Thyroid gland (tissue), 4 donors: ENCODE measurements around the gene SMC1A.

Experiments used
- CTCF ChIP-seq, 6 experiments: fragments of 200-600 bp in 3 of 6; fragments of 450-650 bp in 3 of 6; sonication (generic) in 3 of 6; IDR thresholded peaks; one replicate each; pipeline ENCODE4 v1.5.1; 2016 to 2019; ENCODE audit warnings: antibody characterized with exemption in 6 of 6, mild to moderate bottlenecking in 2 of 6, inconsistent platforms in 1 of 6, moderate library complexity in 1 of 6
- POLR2A ChIP-seq, 2 donors: fragments of 450-650 bp; IDR thresholded peaks; one replicate each; pipeline ENCODE4 v1.6.1; 2017; ENCODE audit warnings: antibody characterized with exemption in 2 of 2, mild to moderate bottlenecking in 2 of 2, moderate library complexity in 1 of 2

GRCh38 chrX:53442322-53442631 is 19.8 kb upstream of the SMC1A start:
- TF ChIP-seq CTCF (IDR thresholded peaks at IDR 0.05): no peak
- TF ChIP-seq POLR2A (IDR thresholded peaks at IDR 0.05): no peak
